GM19468 (cell line): ENCODE data around the gene KYNU.
"Not testable (repeated sequence)": the region's sequence is repeated elsewhere in the genome, so short reads cannot be mapped to it uniquely, and the experiment has no call there.

Experiments
- ATAC-seq: cut with Tn5 transposase; IDR thresholded peaks from one replicate; pipeline ENCODE4 v1.9.1; 2021; ENCODE audit warnings: mild to moderate bottlenecking, moderate library complexity, moderate number of reproducible peaks; ENCODE audit not compliant: unreplicated experiment; ENCODE audit errors: extremely low read depth

Gene KYNU

DNA sequence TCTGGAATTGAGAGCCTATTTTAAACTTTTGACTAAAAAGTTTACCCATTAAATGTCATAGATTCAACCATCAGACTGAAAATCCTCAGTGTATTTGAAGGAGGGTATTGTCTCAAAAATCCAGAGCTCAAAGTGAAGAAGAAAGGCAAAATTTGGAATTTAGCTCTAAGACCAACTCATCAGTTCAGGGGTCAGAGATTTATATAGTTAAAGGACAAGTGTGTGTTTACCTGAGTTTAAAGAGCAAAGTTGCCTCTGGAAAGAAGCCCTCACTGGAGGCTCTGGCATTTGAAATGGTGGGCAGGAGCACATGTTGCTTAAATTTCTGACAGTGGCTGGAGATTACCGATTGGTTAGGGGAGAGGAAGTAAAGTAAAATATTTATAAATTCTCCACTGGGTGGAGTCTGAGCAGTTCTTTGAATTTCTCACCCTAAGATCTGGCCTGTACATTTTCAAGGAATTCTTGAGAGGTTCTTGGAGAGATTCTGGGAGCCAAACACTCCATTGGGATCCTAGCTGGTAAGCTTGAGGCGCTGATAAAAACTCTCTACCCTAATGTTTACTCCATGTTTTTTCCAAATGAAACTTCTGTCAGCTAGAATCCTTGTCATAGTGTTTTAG lies at the start of gene KYNU:
KYNU (plus strand) TSS at position 449 of the 623 bp plus-strand sequence. CDS start 7,704 bp downstream, outside the sequence.
- ATAC-seq = peak; percentile 16

DNA sequence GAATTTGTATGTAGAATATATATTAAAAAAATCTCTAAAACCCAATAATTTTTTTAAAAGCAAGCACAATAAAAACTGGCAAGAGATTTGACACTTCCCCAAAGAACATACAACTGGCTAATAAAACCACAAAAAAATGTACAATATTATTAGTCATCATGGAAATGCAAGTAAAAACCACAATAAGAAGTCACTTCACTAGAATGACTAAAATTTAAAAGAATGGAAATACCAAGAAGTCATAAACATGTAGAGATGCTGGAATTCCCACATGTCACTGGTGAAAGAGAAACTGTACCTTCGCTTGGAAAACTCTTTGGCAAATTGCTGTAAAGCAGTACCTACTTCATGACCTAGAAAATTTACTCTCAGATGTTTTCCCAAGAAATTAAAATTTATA lies 43.4 kb upstream of the KYNU start:
- ATAC-seq = no peak

DNA sequence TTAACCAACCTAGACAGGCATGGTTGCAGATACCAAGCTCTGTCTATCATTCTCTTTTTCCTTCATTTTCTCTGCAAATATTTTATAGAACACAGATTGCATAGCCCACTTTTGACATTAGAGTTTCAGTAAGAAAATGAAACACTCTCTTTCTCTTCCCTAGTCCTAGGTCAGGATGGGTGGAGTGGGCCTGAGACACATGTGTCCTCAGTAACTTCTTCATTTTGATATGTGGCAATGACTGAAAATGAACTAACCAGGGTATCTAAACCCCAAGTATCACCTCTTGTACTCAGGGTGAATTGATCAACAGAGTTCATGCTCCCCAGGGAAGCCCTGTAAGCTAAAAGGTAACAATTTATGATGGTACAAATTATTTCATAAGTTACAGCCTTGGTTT lies 37.0 kb upstream of the KYNU start:
- no peak for ATAC-seq

DNA sequence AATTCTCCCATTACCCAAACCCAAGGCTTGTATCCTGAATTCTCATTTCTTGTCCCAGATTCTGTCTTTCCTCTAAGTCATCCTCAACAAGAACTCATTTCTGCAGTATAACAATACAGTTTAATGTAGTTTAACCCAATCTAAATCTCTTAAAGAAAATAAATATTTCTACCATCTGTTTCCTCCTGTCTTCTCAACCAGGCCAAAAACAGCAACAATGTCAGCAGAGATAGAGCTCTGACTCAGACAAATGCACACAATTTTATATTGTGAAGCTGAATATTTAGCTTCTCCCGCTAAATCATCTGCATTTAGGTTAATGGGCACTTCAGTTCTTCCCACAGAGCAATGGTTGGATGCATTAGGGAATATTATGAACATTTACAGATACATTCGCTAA lies 35.7 kb upstream of the KYNU start:
- ATAC-seq = no peak

DNA sequence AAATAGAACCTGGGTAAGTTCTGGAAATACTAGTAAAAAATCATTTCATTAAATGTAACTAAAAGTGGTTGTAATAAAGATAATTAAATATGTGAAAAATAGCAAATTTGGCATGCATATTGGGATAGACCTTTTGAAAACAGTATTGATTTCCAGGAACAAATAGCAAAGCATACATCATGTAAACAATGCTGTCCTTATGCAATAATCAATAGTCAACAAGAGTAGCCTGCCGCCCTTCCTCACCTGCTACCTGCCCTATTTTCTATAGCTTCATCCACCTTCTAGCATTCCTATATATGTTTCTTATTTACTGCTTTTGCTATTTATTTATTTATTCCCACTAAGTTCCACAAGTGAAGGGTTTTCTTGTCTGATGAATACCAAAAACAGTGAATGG lies 35.1 kb upstream of the KYNU start:
- no peak for ATAC-seq

DNA sequence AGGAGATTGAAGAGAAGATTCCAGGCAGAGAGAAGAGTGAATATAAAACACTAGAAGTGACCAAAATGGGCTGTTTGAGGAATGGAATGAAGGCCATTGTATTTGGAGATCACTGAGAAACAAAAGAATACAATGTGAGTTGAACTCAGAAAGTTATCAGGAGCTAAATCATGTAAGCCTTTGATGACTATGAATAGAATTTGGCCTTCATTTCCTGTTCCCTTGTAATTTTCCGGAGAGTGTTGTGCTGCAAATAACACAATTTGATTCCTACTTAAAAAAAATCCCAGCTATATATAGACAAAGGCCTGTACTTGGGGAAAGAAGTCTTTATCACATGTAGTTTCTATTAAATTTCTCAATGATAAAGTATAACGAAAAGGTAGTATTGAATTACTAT lies 33.7 kb upstream of the KYNU start:
- ATAC-seq = no peak

DNA sequence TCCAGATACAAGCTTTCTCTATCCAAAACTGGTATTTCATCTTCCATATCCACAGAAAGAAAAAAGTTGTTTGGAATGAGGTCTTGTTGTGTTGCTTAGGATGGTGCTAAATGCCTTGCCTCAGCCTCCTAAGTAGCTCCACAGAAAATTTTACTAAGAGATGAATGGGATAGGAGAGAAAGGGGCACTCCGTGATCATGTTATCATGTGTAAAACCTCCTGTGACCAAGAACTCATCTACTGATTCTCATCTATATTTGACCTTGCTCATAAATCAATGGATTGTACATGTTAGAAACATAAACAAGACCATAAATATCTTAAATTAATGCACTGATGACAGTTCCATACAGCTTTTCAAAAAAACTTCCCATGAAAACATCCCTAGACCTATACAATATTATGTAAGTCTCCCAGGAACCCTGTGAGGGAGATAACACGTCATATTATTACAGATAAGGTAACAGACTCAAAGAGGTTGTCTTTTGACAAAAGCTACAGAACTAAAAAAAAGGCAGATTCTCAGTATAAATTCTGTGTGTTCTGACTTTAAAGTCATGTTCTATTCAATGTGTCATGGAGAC lies 29.3 kb upstream of the KYNU start:
- no peak for ATAC-seq

DNA sequence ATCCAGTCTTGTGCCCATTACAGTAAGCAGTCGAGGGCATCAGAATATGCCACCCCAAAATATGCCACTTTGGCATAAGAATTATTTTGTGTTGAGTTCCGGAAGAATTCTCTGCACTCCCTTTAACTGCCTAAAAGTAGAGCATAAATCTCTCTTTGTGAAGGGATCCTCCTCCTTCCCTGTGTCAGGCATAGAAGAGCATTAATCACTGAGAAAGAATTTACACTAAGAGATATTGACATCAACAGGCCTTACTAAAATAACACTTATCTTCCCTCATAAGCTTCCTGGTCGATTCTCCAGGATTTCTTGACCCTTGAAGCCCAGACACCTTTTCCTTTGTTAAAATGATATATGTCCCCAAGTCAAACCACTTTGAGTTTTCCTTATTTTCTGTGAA lies 27.6 kb upstream of the KYNU start:
- no peak for ATAC-seq

DNA sequence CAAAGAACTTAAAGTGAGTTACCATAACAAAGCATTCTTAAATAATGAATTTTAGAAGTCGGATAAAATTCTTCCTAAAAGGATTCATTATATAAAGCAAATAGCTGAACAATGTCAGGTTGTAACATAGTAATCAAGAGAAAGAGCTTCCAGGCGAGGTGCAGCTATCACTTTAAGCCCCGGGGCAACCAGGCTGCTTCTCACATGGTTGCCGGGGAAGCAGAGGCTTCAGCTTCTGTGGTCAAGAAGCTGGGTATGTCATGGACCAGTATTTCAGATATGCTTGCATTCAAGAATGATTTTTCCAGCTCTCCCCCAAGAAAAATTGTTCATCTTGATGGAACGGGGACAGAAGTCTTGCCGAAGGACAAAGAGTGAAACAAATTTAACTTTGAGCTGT lies 23.6 kb upstream of the KYNU start:
- no peak for ATAC-seq

DNA sequence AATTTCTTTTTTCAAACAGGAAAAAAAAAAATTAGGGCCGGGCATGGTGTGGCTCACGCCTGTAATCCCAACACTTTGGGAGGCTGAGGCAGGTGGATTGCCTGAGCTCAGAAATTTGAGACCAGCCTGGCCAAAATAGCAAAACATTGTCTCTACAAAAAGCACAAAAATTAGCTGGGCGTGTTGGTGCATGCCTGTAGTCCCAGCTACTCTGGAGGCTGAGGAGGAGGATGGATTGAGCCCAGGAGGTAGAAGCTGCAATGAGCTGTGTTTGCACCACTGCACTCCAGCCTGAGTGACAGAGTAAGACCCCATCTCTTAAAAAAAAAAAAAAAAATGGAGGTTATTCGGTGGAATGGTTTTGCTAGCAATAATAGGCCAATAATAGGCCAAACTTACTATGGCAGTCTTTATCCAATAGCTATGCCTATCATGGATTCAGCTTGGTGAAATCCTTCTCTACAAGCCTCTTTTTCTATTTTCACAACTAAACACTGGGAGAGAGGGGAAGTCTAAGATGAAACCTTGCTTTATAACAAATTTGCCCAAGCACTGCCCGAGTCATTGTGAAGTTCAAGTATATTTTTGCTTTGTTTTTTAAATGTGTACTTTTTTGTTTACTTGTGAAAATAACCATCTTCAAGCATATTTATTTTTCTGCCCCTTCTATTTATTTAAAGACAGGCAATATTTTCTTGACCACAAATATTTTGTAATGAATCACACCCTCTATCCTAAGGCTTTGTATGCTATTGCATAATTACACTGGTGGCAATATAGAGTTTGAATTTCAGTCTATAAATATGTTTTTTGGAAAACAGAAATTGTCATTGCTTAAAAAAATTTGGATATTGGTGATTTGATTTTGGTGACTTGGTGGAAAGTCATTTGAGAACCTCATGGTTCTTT lies 20.0 kb upstream of the KYNU start:
- ATAC-seq = no peak

DNA sequence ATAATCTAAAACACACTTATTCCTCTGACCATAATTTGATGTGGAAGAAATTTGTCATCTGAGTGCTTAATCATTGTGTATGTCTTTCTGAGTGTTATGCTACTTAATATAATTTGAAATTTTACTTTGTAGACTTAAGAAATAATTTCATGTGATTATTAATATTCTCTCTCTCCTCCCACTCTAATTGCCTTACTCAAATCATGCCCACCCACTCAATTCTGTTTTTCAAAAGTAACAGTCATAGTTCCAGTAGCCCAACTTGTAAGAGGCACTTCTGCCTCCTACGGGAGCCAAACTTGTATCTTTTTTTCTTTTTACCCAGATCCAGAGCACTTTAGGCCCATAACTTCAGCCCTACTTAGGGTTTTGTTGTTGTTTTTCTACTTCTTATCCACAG lies 18.5 kb upstream of the KYNU start:
- no peak for ATAC-seq

DNA sequence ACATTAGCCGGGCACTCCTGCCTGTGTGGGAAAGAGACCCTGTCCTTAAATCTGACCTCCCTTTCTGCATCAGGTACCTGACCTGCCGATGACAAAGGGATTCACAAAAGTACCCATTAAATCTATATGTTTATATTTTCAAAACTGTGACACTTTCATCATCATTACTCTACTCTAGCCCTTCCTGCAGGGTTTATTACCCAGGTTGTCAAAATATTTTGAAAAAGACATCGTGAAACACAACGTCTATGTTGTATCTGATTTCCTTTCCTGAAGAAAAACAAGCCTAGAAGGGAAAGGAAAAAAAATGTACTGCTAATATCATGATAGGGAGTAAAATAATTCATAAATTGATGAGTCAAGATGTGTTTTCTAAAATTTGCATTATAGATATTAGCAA lies 15.2 kb upstream of the KYNU start:
- ATAC-seq = no peak

DNA sequence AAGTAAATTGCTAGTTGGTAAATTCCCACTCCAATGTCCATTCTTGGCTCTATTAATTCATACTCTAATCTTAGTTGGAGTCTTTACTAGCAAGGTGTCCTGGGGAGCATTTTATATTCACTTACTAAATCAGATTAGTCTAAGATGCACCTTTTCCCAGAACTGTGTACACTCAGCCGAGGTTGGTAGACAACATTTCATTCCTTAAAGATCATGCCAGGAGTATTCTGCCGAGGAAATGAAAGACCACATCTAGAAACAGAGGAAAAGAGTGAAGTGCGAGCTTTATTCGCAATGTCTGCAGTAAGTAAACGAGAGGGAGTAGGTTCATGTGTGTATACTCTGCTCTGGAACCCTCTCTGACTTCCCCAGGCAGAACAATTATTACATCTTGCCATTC lies 14.6 kb upstream of the KYNU start:
- ATAC-seq = no peak

DNA sequence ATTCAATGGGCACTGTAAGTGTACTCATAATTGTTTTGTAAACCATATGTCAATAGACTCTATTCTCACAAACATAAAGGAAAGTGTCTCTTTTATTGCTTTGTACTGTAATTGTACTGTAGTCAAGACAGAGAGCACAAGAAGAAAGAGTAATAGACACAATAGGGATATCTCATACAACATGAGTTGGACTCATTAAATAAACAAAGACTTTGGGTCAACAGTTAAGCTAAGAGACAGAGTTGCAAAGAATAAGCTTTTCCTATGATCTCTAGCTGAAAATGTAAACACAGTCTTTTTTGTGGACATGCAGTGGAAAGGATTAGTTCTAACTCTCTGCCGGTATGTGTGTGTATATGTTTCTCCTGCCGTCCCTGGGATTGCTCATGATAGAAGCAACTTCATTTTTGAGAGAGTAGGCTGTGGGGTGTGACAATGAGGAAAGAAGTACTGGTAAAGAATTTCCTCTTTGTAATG lies 13.9 kb upstream of the KYNU start:
- no peak for ATAC-seq

DNA sequence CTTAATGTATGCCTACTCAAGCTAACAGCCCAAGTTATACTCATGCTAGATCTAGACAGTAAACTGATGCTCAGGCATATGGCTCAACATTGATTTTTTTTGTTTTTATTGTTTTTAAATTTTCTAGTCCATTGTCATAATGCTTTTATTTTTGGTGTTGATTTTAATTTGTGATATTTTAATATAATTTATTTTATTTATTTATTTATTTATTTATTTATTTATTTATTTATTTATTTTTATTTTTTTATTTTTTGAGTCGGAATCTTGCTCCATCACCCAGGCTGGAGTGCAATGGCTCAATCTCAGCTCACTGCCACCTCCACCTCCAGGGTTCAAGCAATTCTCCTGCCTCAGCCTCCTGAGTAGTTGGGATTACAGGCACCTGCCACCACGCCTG lies 12.9 kb upstream of the KYNU start:
- ATAC-seq = not testable (repeated sequence)

DNA sequence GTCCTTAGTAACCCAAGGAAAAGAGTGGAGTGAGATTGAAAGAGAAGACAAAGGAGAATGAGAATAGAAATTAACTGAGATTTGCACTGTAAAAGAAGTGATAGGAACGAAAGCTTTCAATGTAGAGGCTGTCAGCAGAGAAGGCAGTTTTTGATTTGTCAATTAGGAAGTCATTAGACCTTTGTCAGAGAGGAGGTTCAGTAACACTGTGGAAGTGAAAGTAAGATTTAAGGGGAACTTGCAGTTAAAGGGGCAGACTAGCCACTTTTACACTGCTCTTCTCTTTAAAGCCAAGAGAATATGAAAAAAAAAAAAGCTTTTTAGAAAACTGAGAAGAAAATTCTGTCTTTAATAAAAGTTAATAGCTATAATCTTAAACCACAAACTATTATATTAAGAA lies 11.5 kb upstream of the KYNU start:
- peak; percentile 96 for ATAC-seq

DNA sequence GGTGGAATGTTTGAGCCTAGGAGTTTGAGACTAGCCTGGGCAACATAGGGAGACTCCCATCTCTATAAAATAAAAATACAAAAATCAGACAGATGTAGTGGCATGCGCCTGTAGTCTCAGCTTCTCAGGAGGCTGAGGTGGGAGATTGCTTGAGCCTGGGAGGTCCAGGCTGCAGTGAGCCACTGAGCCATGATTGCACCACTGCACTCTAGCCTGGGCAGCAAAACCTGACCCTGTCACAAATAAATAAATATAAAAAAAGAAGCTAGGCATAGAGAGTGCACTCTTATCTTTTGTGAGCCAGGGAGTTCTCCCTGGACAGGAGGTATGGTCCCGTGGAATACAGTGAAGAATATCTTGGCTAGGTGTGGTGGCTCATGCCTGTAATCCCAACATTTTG lies 11.0 kb upstream of the KYNU start:
- ATAC-seq = peak; percentile 5

DNA sequence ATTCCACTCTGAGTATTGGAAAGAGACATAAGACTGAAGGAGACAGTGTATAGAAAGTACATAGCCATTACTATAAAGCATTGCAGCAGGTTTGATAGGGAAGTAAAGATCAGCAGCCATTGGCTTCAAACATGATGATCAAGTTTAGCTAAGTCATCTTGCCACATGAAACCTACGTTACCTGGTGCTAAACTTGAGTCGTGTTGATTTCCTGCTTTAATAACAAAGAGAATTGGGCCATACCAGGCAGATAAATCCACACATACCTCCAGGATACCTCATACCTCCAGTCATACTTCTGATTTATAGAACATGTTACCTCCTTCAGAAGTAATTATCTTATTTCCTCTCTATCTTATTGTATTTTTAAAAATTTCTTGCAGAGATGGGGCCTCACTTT lies 10.3 kb upstream of the KYNU start:
- no peak for ATAC-seq

DNA sequence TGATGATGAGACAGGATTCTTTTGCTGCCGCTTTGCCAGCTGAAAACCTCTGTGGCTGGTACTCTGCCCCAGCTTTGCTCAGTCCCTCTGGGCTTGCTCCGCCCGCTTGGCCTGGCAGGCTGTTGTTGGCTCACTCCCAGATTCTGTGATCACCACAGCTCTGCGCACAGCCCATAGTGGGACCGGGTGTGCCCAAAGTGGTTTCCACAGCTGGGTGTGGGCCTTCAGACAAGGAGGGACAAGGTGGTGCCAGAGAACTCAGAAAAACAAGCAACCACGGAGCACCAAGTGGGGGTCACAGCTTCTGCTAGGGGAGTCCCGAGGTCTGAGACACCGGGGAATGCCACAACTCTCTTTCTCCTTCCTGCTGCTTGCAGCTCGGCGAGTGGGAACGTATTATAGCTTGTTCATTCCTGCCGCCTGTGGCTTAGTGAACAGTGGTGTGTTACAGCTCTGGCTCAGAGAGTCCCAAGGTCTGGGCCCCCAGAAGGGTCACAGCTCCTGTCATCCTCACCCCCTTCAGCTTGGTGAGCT lies 9.2 kb upstream of the KYNU start:
- ATAC-seq = no peak

DNA sequence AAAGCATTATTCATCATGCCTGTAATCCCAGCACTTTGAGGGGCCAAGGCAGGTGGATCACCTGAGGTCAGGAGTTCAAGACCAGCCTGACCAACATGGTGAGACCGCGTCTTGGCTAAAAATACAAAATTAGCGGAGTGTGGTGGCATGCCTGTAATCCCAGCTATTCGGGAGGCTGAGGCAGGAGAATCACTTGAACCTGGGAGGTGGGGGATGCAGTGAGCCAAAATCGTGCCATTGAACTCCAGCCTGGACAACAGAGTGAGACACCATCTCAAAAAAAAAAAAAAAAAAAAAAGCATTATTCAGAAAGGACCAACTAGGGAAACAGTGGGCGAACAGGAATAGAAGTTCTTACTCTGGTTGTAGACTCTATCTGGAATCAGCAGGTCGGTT lies 8.4 kb upstream of the KYNU start:
- ATAC-seq = not testable (repeated sequence)
